H1 (cell line): Measurements from ENCODE around the gene FRMD3.

Experiments used
- BRCA1 ChIP-seq: IDR thresholded peaks from 2 replicates; pipeline ENCODE4 v1.6.1; 2012; ENCODE audit warnings: low read depth, low read length, improper control_type of control experiment
- EZH2 ChIP-seq: fragments of 200-600 bp; sonication (generic); IDR thresholded peaks from 2 replicates; pipeline ENCODE4 v1.7.1; 2012; ENCODE audit warnings: low read depth, mild to moderate bottlenecking, moderate library complexity, low read length, inconsistent platforms; ENCODE audit not compliant: severe bottlenecking
- FOSL1 ChIP-seq: IDR thresholded peaks from 2 replicates; pipeline ENCODE4 v1.6.1; 2011; ENCODE audit warnings: mild to moderate bottlenecking, low read depth, low read length, moderate library complexity; ENCODE audit not compliant: insufficient read depth
- RFX5 ChIP-seq: IDR thresholded peaks from 2 replicates; pipeline ENCODE4 v1.6.1; 2011; ENCODE audit warnings: low read depth, low read length, improper control_type of control experiment, borderline replicate concordance
- SAP30 ChIP-seq: fragments of 300-600 bp; sonication (generic); IDR thresholded peaks from 2 replicates; pipeline ENCODE4 v1.7.1; 2012; ENCODE audit warnings: low read length, moderate library complexity, mild to moderate bottlenecking, inconsistent platforms; ENCODE audit not compliant: insufficient read depth, insufficient replicate concordance
- SIX5 ChIP-seq: IDR thresholded peaks from 2 replicates; pipeline ENCODE4 v1.6.1; 2011; ENCODE audit warnings: mild to moderate bottlenecking, low read depth, low read length
- SP1 ChIP-seq: IDR thresholded peaks from 2 replicates; pipeline ENCODE4 v1.6.1; 2011; ENCODE audit warnings: low read depth, low read length
- YY1 ChIP-seq: IDR thresholded peaks from 2 replicates; pipeline ENCODE4 v1.6.1; 2011; ENCODE audit warnings: low read depth, mild to moderate bottlenecking, low read length
- TF ChIP-seq, protein P1 (sequence below), 3 experiments: IDR thresholded peaks; 1 replicate in 2 of 3; 2 replicates in 1 of 3; pipeline versions ENCODE4 v1.5.1 to v1.6.1; 2011; ENCODE audit warnings: low read length in 3 of 3, mild to moderate bottlenecking in 3 of 3, inconsistent platforms in 2 of 3, low read depth in 1 of 3, moderate library complexity in 1 of 3; ENCODE audit not compliant: insufficient read depth in 1 of 3; ENCODE audit errors: control extremely low read depth in 1 of 3

DNA sequence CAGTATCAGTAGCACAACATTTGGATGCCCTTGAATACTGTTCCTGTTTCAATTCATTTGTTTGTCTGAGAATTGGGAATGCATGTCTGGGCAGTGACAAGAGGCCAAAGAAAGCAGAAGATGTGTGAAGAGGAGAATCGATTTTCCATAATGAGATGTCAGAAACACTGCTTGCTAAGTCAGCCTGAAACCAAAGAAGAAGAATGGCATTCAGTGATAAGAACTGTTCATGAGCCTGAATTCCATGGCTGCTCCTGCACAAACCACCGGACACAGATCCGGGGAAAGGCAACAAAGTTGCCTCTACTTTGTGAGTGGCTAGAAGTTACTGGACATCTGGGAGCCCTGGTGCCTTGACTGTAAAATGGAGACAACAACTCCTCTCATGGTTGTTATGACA, 268.1 kb downstream of the FRMD3 start:
- no peak for TF ChIP-seq EZH2
- no peak for TF ChIP-seq SP1
- no peak for TF ChIP-seq RFX5
- TF ChIP-seq YY1 = no peak
- TF ChIP-seq FOSL1 = no peak
- TF ChIP-seq BRCA1 = no peak
- TF ChIP-seq, protein P1, sequence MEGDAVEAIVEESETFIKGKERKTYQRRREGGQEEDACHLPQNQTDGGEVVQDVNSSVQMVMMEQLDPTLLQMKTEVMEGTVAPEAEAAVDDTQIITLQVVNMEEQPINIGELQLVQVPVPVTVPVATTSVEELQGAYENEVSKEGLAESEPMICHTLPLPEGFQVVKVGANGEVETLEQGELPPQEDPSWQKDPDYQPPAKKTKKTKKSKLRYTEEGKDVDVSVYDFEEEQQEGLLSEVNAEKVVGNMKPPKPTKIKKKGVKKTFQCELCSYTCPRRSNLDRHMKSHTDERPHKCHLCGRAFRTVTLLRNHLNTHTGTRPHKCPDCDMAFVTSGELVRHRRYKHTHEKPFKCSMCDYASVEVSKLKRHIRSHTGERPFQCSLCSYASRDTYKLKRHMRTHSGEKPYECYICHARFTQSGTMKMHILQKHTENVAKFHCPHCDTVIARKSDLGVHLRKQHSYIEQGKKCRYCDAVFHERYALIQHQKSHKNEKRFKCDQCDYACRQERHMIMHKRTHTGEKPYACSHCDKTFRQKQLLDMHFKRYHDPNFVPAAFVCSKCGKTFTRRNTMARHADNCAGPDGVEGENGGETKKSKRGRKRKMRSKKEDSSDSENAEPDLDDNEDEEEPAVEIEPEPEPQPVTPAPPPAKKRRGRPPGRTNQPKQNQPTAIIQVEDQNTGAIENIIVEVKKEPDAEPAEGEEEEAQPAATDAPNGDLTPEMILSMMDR (IDR thresholded peaks at IDR 0.05; ENCODE audit: control extremely low read depth in 1 of 3, insufficient read depth in 1 of 3, low read depth in 1 of 3, low read length in 3 of 3) = no peak
- no peak for TF ChIP-seq SAP30
- no peak for TF ChIP-seq SIX5
